Measurements from ENCODE around the gene WAS.
A peak's percentile ranks its signal among the peaks of the same experiment; 100 is the strongest.
"Not testable (repeated sequence)": the region's sequence is repeated elsewhere in the genome, so short reads cannot be mapped to it uniquely, and the experiment has no call there.

WAS gene

DNA sequence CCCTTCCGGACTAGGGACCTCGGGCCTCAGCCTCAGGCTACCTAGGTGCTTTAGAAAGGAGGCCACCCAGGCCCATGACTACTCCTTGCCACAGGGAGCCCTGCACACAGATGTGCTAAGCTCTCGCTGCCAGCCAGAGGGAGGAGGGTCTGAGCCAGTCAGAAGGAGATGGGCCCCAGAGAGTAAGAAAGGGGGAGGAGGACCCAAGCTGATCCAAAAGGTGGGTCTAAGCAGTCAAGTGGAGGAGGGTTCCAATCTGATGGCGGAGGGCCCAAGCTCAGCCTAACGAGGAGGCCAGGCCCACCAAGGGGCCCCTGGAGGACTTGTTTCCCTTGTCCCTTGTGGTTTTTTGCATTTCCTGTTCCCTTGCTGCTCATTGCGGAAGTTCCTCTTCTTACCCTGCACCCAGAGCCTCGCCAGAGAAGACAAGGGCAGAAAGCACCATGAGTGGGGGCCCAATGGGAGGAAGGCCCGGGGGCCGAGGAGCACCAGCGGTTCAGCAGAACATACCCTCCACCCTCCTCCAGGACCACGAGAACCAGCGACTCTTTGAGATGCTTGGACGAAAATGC, at the start of gene WAS:
Gene WAS, plus strand, starts transcription at position 389 of the 572 bp plus-strand sequence. Its CDS starts 55 bp downstream, at position 444.
- Histone ChIP-seq H3K9me3 (ENCODE audit: low read length) (no peaks in the 10 kb centered on the region), H3K27me3 (ENCODE audit: insufficient read depth, low read length) (no peaks in the 10 kb centered on the region), H3K36me3 (ENCODE audit: insufficient read depth, low read length) (no peaks in the 10 kb centered on the region), H2AFZ (ENCODE audit: low read depth, low read length) (no peak within 1 kb of the TSS), H3K4me1 (ENCODE audit: insufficient read depth, low read length) (peaks cover 9% of the 10 kb centered on the region), H3K4me3 (ENCODE audit: low read length) (no peak within 1 kb of the TSS)

DNA sequence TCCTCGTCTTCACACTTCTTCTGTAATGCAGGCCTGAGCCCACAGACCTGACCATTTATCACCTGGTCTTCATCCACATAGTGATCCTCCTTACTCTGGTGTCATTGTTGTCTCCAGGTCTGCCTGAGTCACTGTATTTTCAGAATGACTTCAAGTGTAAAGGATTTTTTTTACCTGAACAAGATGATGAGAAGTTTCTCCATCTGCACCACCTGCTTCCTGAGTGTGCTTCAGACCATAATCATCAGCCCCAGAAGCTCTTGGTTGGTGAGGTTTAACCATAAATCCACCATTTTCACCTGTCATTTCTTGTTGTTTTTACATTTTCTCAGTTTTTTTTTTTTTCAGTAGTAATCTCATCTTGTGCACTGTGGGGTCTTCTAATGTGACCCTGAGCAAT, 47.3 kb upstream of the WAS start:
- H3K27me3 ChIP-seq (ENCODE audit: insufficient read depth, low read length) = no peaks in the 10 kb centered on the region
- H3K4me3 ChIP-seq (ENCODE audit: low read length) = no peak overlapping the region
- H3K9me3 ChIP-seq (ENCODE audit: low read length) = no peaks in the 10 kb centered on the region
- no peaks in the 10 kb centered on the region for H3K4me1 ChIP-seq (ENCODE audit: insufficient read depth, low read length)
- H3K36me3 ChIP-seq (ENCODE audit: insufficient read depth, low read length) = no peaks in the 10 kb centered on the region
- H2AFZ ChIP-seq (ENCODE audit: low read depth, low read length) = no peak overlapping the region

GRCh38 chrX:48636776-48637175, 46.8 kb upstream of the WAS start:
- Histone ChIP-seq H3K27me3 (ENCODE audit: insufficient read depth, low read length) (no peaks in the 10 kb centered on the region), H3K4me3 (ENCODE audit: low read length) (no peak overlapping the region), H3K9me3 (ENCODE audit: low read length) (no peaks in the 10 kb centered on the region), H2AFZ (ENCODE audit: low read depth, low read length) (no peak overlapping the region), H3K36me3 (ENCODE audit: insufficient read depth, low read length) (no peaks in the 10 kb centered on the region), H3K4me1 (ENCODE audit: insufficient read depth, low read length) (no peaks in the 10 kb centered on the region)

DNA sequence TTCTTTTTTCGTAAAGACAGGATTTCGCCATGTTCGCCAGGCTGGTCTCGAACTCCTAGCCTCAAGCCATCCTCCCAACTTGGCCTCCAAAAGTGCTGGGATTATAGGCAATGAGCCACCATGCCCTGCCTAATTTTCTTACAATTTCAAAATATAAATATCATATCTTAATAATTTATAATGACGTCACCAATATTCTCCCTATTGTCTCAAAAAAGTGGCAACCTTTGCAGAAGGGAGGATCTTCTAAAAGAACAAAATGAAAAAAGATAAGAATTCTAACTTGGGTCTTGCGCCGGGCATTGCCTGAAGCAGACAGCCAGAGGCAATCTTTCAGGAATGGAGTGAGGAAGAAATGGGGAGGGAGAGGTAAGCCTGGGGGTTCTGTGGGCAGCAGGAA, 37.9 kb upstream of the WAS start:
- Histone ChIP-seq H3K27me3 (ENCODE audit: insufficient read depth, low read length) (no peaks in the 10 kb centered on the region), H3K4me3 (ENCODE audit: low read length) (no peak overlapping the region), H2AFZ (ENCODE audit: low read depth, low read length) (no peak overlapping the region), H3K36me3 (ENCODE audit: insufficient read depth, low read length) (no peaks in the 10 kb centered on the region), H3K4me1 (ENCODE audit: insufficient read depth, low read length) (peaks cover 5% of the 10 kb centered on the region), H3K9me3 (ENCODE audit: low read length) (no peaks in the 10 kb centered on the region)

DNA sequence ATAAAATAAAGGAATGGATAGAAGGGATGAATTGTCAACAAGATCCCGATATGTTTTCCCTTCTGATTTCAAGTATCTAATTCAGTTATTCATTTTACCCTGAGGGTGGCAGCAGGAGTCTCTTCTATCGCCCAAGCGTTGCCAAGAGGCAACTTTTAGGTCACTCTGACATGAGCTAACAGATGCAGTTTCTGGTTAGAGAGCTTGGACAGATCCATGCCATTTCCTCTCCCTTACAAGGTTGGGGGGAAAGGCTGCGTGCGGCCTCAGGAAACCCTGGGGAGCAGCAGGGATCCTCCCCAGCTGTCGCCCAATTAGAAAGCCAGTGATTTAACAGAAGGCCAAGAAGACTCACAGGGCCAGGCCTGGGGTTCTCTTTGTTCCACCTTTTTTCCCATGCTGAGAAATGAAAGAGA, 35.3 kb upstream of the WAS start:
- no peaks in the 10 kb centered on the region for H3K36me3 ChIP-seq (ENCODE audit: insufficient read depth, low read length)

DNA sequence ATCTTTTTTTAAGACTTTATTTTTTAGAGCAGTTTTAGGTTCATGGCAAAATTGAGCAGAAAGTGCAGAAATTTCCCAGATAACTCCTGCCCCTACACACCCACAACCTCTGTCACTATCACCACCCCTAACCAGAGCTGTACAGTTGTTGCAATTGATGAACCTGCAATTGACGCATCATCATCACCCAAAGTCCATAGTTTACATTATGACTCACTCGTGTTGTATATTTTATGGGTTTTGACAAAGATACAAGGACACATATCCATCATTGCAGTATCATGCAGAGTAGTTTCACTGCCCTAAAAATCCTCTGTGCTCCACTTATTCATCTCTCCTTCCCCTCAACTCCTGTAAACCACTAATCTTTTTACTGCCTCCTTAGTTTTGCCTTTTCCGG, 34.5 kb upstream of the WAS start:
- Histone ChIP-seq H3K27me3 (ENCODE audit: insufficient read depth, low read length) (no peaks in the 10 kb centered on the region), H3K4me1 (ENCODE audit: insufficient read depth, low read length) (peaks cover 5% of the 10 kb centered on the region), H3K36me3 (ENCODE audit: insufficient read depth, low read length) (no peaks in the 10 kb centered on the region), H2AFZ (ENCODE audit: low read depth, low read length) (no peak overlapping the region), H3K9me3 (ENCODE audit: low read length) (no peaks in the 10 kb centered on the region), H3K4me3 (ENCODE audit: low read length) (no peak overlapping the region)

More for the DNA sequence above, 35.3 kb upstream of the WAS start:
- no peak overlapping the region for H3K4me3 ChIP-seq (ENCODE audit: low read length)
- H2AFZ ChIP-seq (ENCODE audit: low read depth, low read length) = peak overlapping the region; percentile 59
- peaks cover 5% of the 10 kb centered on the region for H3K4me1 ChIP-seq (ENCODE audit: insufficient read depth, low read length)
- no peaks in the 10 kb centered on the region for H3K27me3 ChIP-seq (ENCODE audit: insufficient read depth, low read length)
- H3K9me3 ChIP-seq (ENCODE audit: low read length) = no peaks in the 10 kb centered on the region

GRCh38 chrX:48652055-48652579, 31.5 kb upstream of the WAS start:
- not testable (repeated sequence) for H3K36me3 ChIP-seq (ENCODE audit: insufficient read depth, low read length); H3K27me3 ChIP-seq (ENCODE audit: insufficient read depth, low read length); H2AFZ ChIP-seq (ENCODE audit: low read depth, low read length); H3K4me3 ChIP-seq (ENCODE audit: low read length); H3K9me3 ChIP-seq (ENCODE audit: low read length); H3K4me1 ChIP-seq (ENCODE audit: insufficient read depth, low read length)

- H3K9me3 ChIP-seq (ENCODE audit: low read length); H2AFZ ChIP-seq (ENCODE audit: low read depth, low read length); H3K27me3 ChIP-seq (ENCODE audit: insufficient read depth, low read length); H3K36me3 ChIP-seq (ENCODE audit: insufficient read depth, low read length); H3K4me1 ChIP-seq (ENCODE audit: insufficient read depth, low read length); H3K4me3 ChIP-seq (ENCODE audit: low read length): not testable (repeated sequence)
Observed at GRCh38 chrX:48654746-48655145, 28.9 kb upstream of the WAS start.

GRCh38 chrX:48659686-48660085, 23.9 kb upstream of the WAS start:
- H3K4me3 ChIP-seq (ENCODE audit: low read length); H3K27me3 ChIP-seq (ENCODE audit: insufficient read depth, low read length); H3K36me3 ChIP-seq (ENCODE audit: insufficient read depth, low read length); H3K4me1 ChIP-seq (ENCODE audit: insufficient read depth, low read length); H2AFZ ChIP-seq (ENCODE audit: low read depth, low read length); H3K9me3 ChIP-seq (ENCODE audit: low read length): not testable (repeated sequence)

- no peaks in the 10 kb centered on the region for H3K4me1 ChIP-seq (ENCODE audit: insufficient read depth, low read length)
- H3K4me3 ChIP-seq (ENCODE audit: low read length) = no peak overlapping the region
- no peak overlapping the region for H2AFZ ChIP-seq (ENCODE audit: low read depth, low read length)
- H3K36me3 ChIP-seq (ENCODE audit: insufficient read depth, low read length) = no peaks in the 10 kb centered on the region
- H3K27me3 ChIP-seq (ENCODE audit: insufficient read depth, low read length) = no peaks in the 10 kb centered on the region
- peaks cover 4% of the 10 kb centered on the region for H3K9me3 ChIP-seq (ENCODE audit: low read length)
Observed at GRCh38 chrX:48663241-48663640, 20.4 kb upstream of the WAS start.

GRCh38 chrX:48664156-48664555, 19.4 kb upstream of the WAS start:
- Histone ChIP-seq H3K9me3 (ENCODE audit: low read length) (peaks cover 4% of the 10 kb centered on the region), H2AFZ (ENCODE audit: low read depth, low read length) (no peak overlapping the region), H3K36me3 (ENCODE audit: insufficient read depth, low read length) (no peaks in the 10 kb centered on the region)

DNA sequence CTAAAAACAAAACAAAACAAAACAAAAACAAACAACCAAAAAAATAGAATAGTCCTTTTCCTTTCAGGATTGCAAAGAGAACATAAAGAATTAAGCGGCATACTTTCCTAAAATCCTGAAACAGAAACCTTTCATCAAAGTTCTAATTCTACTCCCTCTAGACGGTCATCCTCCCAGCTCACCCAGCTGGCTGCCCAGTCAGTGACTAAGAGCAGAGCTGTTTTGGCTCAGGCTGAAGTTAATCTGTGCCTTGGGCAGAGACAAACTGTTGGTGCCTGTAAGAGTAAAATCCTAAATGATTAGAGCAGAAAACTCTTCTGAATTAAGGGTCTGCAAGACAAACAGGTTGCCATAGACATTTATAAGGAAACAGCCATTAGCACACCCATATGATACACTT, 17.6 kb upstream of the WAS start:
- Histone ChIP-seq H2AFZ (ENCODE audit: low read depth, low read length) (no peak overlapping the region), H3K9me3 (ENCODE audit: low read length) (no peaks in the 10 kb centered on the region), H3K4me3 (ENCODE audit: low read length) (no peak overlapping the region), H3K27me3 (ENCODE audit: insufficient read depth, low read length) (no peaks in the 10 kb centered on the region), H3K4me1 (ENCODE audit: insufficient read depth, low read length) (no peaks in the 10 kb centered on the region), H3K36me3 (ENCODE audit: insufficient read depth, low read length) (no peaks in the 10 kb centered on the region)

More at GRCh38 chrX:48664156-48664555, 19.4 kb upstream of the WAS start:
- H3K4me3 ChIP-seq (ENCODE audit: low read length) = no peak overlapping the region
- H3K4me1 ChIP-seq (ENCODE audit: insufficient read depth, low read length) = no peaks in the 10 kb centered on the region
- no peaks in the 10 kb centered on the region for H3K27me3 ChIP-seq (ENCODE audit: insufficient read depth, low read length)

GRCh38 chrX:48666649-48667048, 16.9 kb upstream of the WAS start:
- no peak overlapping the region for H3K4me3 ChIP-seq (ENCODE audit: low read length)
- no peaks in the 10 kb centered on the region for H3K27me3 ChIP-seq (ENCODE audit: insufficient read depth, low read length)
- H3K4me1 ChIP-seq (ENCODE audit: insufficient read depth, low read length) = no peaks in the 10 kb centered on the region
- no peak overlapping the region for H2AFZ ChIP-seq (ENCODE audit: low read depth, low read length)
- H3K9me3 ChIP-seq (ENCODE audit: low read length) = no peaks in the 10 kb centered on the region
- no peaks in the 10 kb centered on the region for H3K36me3 ChIP-seq (ENCODE audit: insufficient read depth, low read length)

DNA sequence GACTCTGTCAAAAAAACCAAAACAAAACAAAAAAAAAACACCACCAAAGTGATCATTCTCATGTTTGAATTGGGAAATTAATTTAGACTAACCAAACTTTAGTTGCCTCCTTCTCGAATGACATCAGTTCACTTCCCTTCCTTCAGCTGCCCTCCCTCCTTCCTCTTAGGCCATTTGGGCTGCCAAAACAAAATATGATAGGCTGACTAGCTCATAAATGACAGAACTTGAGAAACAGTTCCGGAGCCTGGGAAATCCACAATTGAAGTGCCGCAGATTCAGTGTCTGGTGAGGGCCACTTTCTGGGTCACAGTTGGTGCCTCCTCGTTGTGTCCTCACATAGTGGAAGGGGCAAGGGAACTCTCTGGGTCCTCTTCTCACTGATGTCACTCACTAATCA, 16.1 kb upstream of the WAS start:
- Histone ChIP-seq H3K4me3 (ENCODE audit: low read length) (no peak overlapping the region), H2AFZ (ENCODE audit: low read depth, low read length) (no peak overlapping the region), H3K9me3 (ENCODE audit: low read length) (no peaks in the 10 kb centered on the region), H3K4me1 (ENCODE audit: insufficient read depth, low read length) (no peaks in the 10 kb centered on the region), H3K27me3 (ENCODE audit: insufficient read depth, low read length) (no peaks in the 10 kb centered on the region), H3K36me3 (ENCODE audit: insufficient read depth, low read length) (no peaks in the 10 kb centered on the region)

All from neuron (in vitro differentiated cells).